ENCODE data around the gene SPCS3. TPM values are rescaled to one million over a fixed set of nuclear protein-coding genes. Genes with fewer than 3 reads are reported as not detected.

The SPCS3 gene
- total RNA-seq (123 and 148 TPM in 2 replicates), polyA plus RNA-seq (102 and 104 TPM in 2 replicates)

DNA sequence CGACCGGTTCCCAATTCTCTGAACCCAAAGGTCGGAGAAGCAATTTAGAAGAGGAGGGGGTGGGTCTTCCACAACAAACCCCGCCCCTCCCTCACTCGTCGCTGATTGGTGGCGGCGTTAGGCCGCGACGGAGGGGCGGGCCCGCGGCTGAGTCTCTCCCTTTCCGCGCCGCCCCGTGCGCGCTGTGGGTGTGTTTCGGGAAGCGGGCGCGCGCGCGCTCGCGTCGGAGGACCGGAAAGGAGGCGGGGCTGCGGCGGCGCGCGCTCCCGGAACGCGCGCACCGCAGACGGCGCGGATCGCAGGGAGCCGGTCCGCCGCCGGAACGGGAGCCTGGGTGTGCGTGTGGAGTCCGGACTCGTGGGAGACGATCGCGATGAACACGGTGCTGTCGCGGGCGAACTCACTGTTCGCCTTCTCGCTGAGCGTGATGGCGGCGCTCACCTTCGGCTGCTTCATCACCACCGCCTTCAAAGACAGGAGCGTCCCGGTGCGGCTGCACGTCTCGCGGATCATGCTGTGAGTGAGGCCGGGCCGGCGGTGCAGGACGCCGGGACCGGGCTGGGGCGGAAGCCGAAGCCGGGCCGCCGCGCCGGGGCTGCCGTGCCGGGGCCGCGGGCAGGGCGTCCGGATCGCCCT, at the start of gene SPCS3:
SPCS3 (plus strand) TSS at position 263 of the 636 bp plus-strand sequence; CDS start at position 374, 111 bp downstream.
- H2AFZ ChIP-seq: peak within 1 kb of the TSS; percentile 92
- H3K4me2 ChIP-seq: peak within 1 kb of the TSS; percentile 86
- no peaks in the 10 kb centered on the region for H3K27me3 ChIP-seq
- no peaks in the 10 kb centered on the region for H3K36me3 ChIP-seq (replicated peaks; ENCODE audit: insufficient read depth, low read depth)
- H3K4me3 ChIP-seq: peak within 1 kb of the TSS; percentile 92
- WGBS (ENCODE audit: low lambda C conversion rate, missing lambda C conversion rate): under 1% methylated on average over 70 of the region's 94 CpGs
- peaks cover 43% of the 10 kb centered on the region for H3K79me2 ChIP-seq
- TF ChIP-seq, protein P1, sequence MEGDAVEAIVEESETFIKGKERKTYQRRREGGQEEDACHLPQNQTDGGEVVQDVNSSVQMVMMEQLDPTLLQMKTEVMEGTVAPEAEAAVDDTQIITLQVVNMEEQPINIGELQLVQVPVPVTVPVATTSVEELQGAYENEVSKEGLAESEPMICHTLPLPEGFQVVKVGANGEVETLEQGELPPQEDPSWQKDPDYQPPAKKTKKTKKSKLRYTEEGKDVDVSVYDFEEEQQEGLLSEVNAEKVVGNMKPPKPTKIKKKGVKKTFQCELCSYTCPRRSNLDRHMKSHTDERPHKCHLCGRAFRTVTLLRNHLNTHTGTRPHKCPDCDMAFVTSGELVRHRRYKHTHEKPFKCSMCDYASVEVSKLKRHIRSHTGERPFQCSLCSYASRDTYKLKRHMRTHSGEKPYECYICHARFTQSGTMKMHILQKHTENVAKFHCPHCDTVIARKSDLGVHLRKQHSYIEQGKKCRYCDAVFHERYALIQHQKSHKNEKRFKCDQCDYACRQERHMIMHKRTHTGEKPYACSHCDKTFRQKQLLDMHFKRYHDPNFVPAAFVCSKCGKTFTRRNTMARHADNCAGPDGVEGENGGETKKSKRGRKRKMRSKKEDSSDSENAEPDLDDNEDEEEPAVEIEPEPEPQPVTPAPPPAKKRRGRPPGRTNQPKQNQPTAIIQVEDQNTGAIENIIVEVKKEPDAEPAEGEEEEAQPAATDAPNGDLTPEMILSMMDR (IDR thresholded peaks at IDR 0.05; ENCODE audit: poor library complexity): no peak
- TF ChIP-seq EZH2 (IDR thresholded peaks at IDR 0.05; ENCODE audit: borderline replicate concordance) (no peak), EZH2phosphoT487 (IDR thresholded peaks at IDR 0.05; ENCODE audit: low read depth, severe bottlenecking, unreplicated experiment) (no peak)
- H3K27ac ChIP-seq: peak within 1 kb of the TSS; percentile 98
- H3K9me3 ChIP-seq (ENCODE audit: low read depth): no peaks in the 10 kb centered on the region
- peak; percentile 99 for DNase-seq (ENCODE audit: low spot score)
- peaks cover 2% of the 10 kb centered on the region for H4K20me1 ChIP-seq (ENCODE audit: insufficient read depth, poor library complexity, severe bottlenecking)
- no peaks in the 10 kb centered on the region for H3K9me2 ChIP-seq (replicated peaks; ENCODE audit: insufficient read depth)
- H3K4me1 ChIP-seq (ENCODE audit: insufficient read depth): peaks cover 10% of the 10 kb centered on the region

DNA sequence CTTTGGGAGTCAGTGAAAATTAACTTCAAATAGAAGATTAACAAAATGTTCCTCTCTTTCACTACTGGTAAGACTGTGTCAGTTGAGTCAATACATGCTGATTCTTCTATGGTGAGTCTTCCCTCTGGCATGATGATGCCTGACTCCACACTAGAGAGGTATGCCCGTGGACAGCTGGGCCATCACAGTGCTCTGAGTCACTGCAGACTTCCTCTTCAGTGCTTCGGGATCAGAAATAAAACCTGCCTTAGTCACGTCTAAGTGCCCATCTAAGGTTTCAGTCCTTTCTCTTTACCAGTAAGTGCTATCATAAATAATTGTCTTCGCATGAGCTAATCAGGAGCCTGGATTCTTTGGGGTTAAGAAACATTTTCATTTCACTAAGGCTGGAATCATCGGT, 49.1 kb upstream of the SPCS3 start:
- no peak for TF ChIP-seq EZH2phosphoT487 (IDR thresholded peaks at IDR 0.05; ENCODE audit: low read depth, severe bottlenecking, unreplicated experiment)
- TF ChIP-seq EZH2 (IDR thresholded peaks at IDR 0.05; ENCODE audit: borderline replicate concordance): no peak
- TF ChIP-seq, protein P1 (IDR thresholded peaks at IDR 0.05; ENCODE audit: poor library complexity): no peak
- H3K36me3 ChIP-seq (replicated peaks; ENCODE audit: insufficient read depth, low read depth): no peaks in the 10 kb centered on the region
- no peak overlapping the region for H3K27ac ChIP-seq
- DNase-seq (ENCODE audit: low spot score): peak; percentile 65
- no peak overlapping the region for H3K4me3 ChIP-seq
- no peaks in the 10 kb centered on the region for H4K20me1 ChIP-seq (ENCODE audit: insufficient read depth, poor library complexity, severe bottlenecking)
- no peaks in the 10 kb centered on the region for H3K79me2 ChIP-seq
- H3K9me3 ChIP-seq (ENCODE audit: low read depth): no peaks in the 10 kb centered on the region
- H3K4me2 ChIP-seq: no peak overlapping the region
- WGBS (ENCODE audit: low lambda C conversion rate, missing lambda C conversion rate): 36% methylated on average over 5 of the region's 5 CpGs
- H3K27me3 ChIP-seq: no peaks in the 10 kb centered on the region
- no peaks in the 10 kb centered on the region for H3K4me1 ChIP-seq (ENCODE audit: insufficient read depth)
- no peak overlapping the region for H2AFZ ChIP-seq
- H3K9me2 ChIP-seq (replicated peaks; ENCODE audit: insufficient read depth): no peaks in the 10 kb centered on the region

DNA sequence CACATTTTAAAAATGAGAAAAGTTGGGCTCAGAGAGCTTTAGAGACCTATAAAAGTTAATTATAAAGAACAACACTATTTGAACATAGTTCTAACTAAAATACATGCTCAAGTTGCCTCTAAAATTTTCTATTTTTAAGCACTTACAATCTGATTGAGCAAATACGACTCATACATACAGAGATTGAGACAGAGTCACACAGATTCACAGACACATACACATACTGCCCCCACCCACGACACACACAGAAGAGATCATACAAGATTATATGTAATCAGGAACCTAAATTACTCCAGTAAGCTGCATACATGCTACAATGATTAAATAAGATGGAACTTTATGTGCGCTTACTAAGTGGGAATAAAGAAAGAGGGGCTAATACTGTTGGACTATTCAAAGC, 48.0 kb upstream of the SPCS3 start:
- no peak overlapping the region for H3K4me2 ChIP-seq
- H3K4me1 ChIP-seq (ENCODE audit: insufficient read depth): no peaks in the 10 kb centered on the region
- H3K79me2 ChIP-seq: no peaks in the 10 kb centered on the region
- TF ChIP-seq, protein P1 (IDR thresholded peaks at IDR 0.05; ENCODE audit: poor library complexity): no peak
- TF ChIP-seq EZH2 (IDR thresholded peaks at IDR 0.05; ENCODE audit: borderline replicate concordance): no peak
- TF ChIP-seq EZH2phosphoT487 (IDR thresholded peaks at IDR 0.05; ENCODE audit: low read depth, severe bottlenecking, unreplicated experiment): no peak
- H3K27me3 ChIP-seq: no peaks in the 10 kb centered on the region
- no peaks in the 10 kb centered on the region for H3K9me2 ChIP-seq (replicated peaks; ENCODE audit: insufficient read depth)
- no peak overlapping the region for H3K27ac ChIP-seq
- 94% methylated on average over 3 of the region's 3 CpGs for WGBS (ENCODE audit: low lambda C conversion rate, missing lambda C conversion rate)
- H3K36me3 ChIP-seq (replicated peaks; ENCODE audit: insufficient read depth, low read depth): no peaks in the 10 kb centered on the region
- no peaks in the 10 kb centered on the region for H4K20me1 ChIP-seq (ENCODE audit: insufficient read depth, poor library complexity, severe bottlenecking)
- H3K9me3 ChIP-seq (ENCODE audit: low read depth): no peaks in the 10 kb centered on the region
- DNase-seq (ENCODE audit: low spot score): no peak
- H3K4me3 ChIP-seq: no peak overlapping the region
- H2AFZ ChIP-seq: no peak overlapping the region
